ENCODE results near the gene LPAR1. TPM values are rescaled to one million over a fixed set of nuclear protein-coding genes. Genes with fewer than 3 reads are reported as not detected.

LPAR1 gene
- total and polyA plus RNA-seq, 9 of the 15 experiments (the other 6 are each of a cell fraction or from before 2014, with no cell fraction given), result 0.13 TPM; not detected in 8

- no peak for TF ChIP-seq ZNF277 (CRISPR knock-in tag; IDR thresholded peaks at IDR 0.05; ENCODE audit: borderline replicate concordance)
- TF ChIP-seq FOXJ2 (tag; IDR thresholded peaks at IDR 0.05), result no peak
- TF ChIP-seq ZNF583 (CRISPR knock-in tag; IDR thresholded peaks at IDR 0.05), result no peak
- TF ChIP-seq SRSF1 (IDR thresholded peaks at IDR 0.05; ENCODE audit: low read depth, low read length), result no peak
- no peak for TF ChIP-seq KLF13 (tag; IDR thresholded peaks at IDR 0.05; ENCODE audit: borderline replicate concordance, low read depth)
These were observed 1.3 kb downstream of the LPAR1 start (continued) for GRCh38 chr9:111036946-111037345.

GRCh38 chr9:111036429-111036789 is 1.9 kb downstream of the LPAR1 start:
- intact Hi-C loops (cut with micrococcal nuclease) (no loop called here), in situ Hi-C loops (cut with MboI) (no loop called here)
- ATAC-seq (no peak), FAIRE-seq (no peak), DNase-seq (ENCODE audit: extremely low read depth in 1 of 4, low spot score in 3 of 4) (no peak)
- H3K9me1 ChIP-seq (ENCODE audit: control insufficient read depth, insufficient read depth, low read length), result no peaks in the 10 kb centered on the region
- no peaks in the 10 kb centered on the region for H3K27me3 ChIP-seq (ENCODE audit: control insufficient read depth in 2 of 2, insufficient read depth in 2 of 2, low read length in 2 of 2)
- H3K4me2 ChIP-seq (ENCODE audit: insufficient read depth, low read length), result no peak overlapping the region
- H3K9ac ChIP-seq (ENCODE audit: insufficient read depth in 1 of 2, low read depth in 2 of 2, low read length in 2 of 2), result no peak overlapping the region
- no peak overlapping the region for H3K4me3 ChIP-seq
- H3K4me1 ChIP-seq (replicated peaks in 1 of 2; ENCODE audit: control insufficient read depth in 2 of 2, insufficient read depth in 2 of 2, low read length in 2 of 2), result no peaks in the 10 kb centered on the region; a peak in 1 of 5 replicates
- no peaks in the 10 kb centered on the region for H4K20me1 ChIP-seq (replicated peaks; ENCODE audit: control insufficient read depth, insufficient read depth, low read length)
- CTCF ChIA-PET (ENCODE audit: low intra/inter-chr PET ratio), result no interaction called here
- no peaks in the 10 kb centered on the region for H3K79me2 ChIP-seq (ENCODE audit: control insufficient read depth, insufficient read depth, low read length)
- H2AFZ ChIP-seq (ENCODE audit: low read depth, low read length), result no peak overlapping the region
- BruUV-seq (replicated peaks), result no TSS peak
- H3K27ac ChIP-seq (ENCODE audit: extremely low read depth, low read depth, low read length), result no peak overlapping the region
- H3K9me3 ChIP-seq (replicated peaks; ENCODE audit: control insufficient read depth, insufficient read depth, low read depth, low read length), result no peaks in the 10 kb centered on the region; the same call in 1 of the 2 replicates
- H3K36me3 ChIP-seq (ENCODE audit: control insufficient read depth, insufficient read depth, low read length), result no peaks in the 10 kb centered on the region
- POLR2A ChIA-PET, result no interaction called here
- 0% methylated on average over 14 of the region's 15 CpGs for WGBS (ENCODE audit: insufficient coverage, low coverage, missing lambda C conversion rate)
- TF ChIP-seq E2F1 (CRISPR knock-in tag; IDR thresholded peaks at IDR 0.05), result no peak
- TF ChIP-seq ZC3H11A (IDR thresholded peaks at IDR 0.05; ENCODE audit: low read depth, low read length), result no peak
- TF ChIP-seq DIDO1 (tag; IDR thresholded peaks at IDR 0.05; ENCODE audit: low read depth), result no peak
- no peak for TF ChIP-seq ZNF639 (CRISPR knock-in tag; conservative IDR thresholded peaks at IDR 0.05 in 1 of 2, IDR thresholded peaks at IDR 0.05 in 1 of 2)
- no peak for TF ChIP-seq ZNF79 (CRISPR knock-in tag; IDR thresholded peaks at IDR 0.05; ENCODE audit: low read depth)
- TF ChIP-seq CBX3 (IDR thresholded peaks at IDR 0.05; ENCODE audit: borderline replicate concordance in 1 of 2, low read length in 2 of 2), result no peak
- no peak for TF ChIP-seq ZNF12 (CRISPR knock-in tag; IDR thresholded peaks at IDR 0.05)
- no peak for TF ChIP-seq KLF16 (IDR thresholded peaks at IDR 0.05)
- TF ChIP-seq TOE1 (IDR thresholded peaks at IDR 0.05; ENCODE audit: borderline replicate concordance), result no peak
- no peak for TF ChIP-seq TOE1 (CRISPR knock-in tag; IDR thresholded peaks at IDR 0.05; ENCODE audit: borderline replicate concordance, low read depth)
- TF ChIP-seq DDX20 (tag; IDR thresholded peaks at IDR 0.05; ENCODE audit: low read depth), result no peak
- TF ChIP-seq USF2 (CRISPR knock-in tag; IDR thresholded peaks at IDR 0.05), result no peak

Data from K562 (cell line).